Sciatic nerve (tissue), 2 donors: ENCODE data around the gene GSN. TPM values are rescaled to one million over a fixed set of nuclear protein-coding genes. Genes with fewer than 3 reads are reported as not detected.

ENCODE experiments used
- ATAC-seq: fragments of 200-7000 bp; cut with Tn5 transposase; one replicate; pipeline ENCODE4 v1.9.1; 2020; ENCODE audit warnings: mild to moderate bottlenecking, moderate library complexity
- DNase-seq: peaks from one replicate; pipeline ENCODE4 v3.0.0-alpha.2; 2020; ENCODE audit warnings: low spot score
- intact Hi-C: fragments of 100-400 bp; cut with DNase I; formaldehyde crosslinking; loops from one replicate; pipeline ENCODE4 v1.14.2; 2022
- total RNA-seq: library from RNA; stranded (reverse); fragmentation: NEBNext Ultra II Directional; extraction: Animal tissue kit (Norgen Biotek cat#: 25700); gene quantifications from one replicate; pipeline ENCODE4 v1.2.1, GENCODE V29; 2021
- donor health status: DM: no; HTN: no; CAD: no.
- donor health status: DM: no; HTN: no; CAD: no.

The GSN gene
- total RNA-seq, 1 donor from 2014 or later: 1,757 TPM

DNA sequence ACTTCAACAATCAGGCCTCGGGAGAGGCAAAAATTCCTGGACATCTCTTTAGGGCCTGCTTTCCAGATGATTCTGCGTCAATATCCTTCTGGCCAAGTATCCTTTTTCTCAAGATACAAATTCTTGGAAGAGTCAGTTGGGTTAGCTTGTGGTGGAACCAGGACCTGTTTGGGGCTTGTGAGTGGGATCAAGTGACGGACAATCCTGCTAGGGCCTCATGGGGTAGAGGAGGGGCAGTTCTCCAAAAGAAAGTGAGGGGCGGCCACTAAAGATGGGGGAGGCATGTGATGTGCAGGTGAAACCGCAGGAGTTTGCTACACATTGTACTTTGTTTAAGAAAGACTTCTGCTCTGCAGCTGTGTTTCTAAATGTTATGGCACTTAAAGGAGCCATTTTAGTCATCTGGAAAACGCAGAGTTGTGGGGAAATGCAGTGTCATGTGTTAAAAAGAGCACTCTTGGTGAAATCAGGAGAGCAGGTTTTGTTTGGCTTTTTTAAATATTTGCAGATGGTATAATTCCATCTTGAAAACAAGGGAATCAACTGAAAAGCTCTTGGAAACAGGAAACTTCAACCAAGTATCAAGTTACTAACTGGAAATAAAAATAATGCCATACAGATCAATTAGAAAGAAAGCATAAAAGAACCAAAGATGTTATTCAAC, 27.4 kb upstream of the GSN start:
- DNase-seq: no peak
- peak; percentile 77 for ATAC-seq
- intact Hi-C loops: no loop called here

DNA sequence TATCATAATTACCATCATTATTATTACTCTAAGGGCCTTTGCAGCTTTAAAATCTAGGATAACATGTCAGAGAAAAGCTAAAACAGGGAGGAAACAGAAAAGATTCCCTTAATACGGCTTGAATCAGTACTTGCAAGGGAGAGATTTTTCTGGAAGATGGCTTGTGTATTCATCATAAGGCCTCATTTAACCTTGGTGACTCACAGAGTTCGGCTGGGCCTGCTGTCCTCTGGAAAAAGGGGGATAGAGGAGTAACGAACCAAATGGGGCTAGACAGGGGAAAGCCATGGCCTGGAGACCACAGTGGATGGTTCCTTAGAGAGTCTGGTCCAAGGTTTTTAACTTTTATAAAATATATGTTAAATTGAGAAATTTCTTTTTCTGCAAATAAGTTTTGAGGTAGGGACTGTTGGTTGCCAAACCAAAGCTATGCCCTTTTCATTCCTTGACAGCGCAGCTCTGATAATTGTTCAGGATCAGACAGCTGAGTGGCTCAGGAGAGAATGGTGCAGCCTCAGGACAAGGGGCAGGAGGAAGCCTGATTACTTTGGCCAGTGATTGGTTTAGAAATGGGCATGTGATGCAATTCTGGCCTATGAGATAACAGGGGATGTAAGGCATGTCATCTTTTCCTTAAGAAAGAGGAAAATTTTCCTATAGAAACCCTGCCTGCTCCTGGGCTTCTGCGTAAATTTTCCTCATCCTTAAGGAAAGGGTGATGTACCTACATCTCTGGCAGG, 25.6 kb upstream of the GSN start:
- ATAC-seq (peak; percentile 58), DNase-seq (no peak)
- intact Hi-C loops: no loop called here

DNA sequence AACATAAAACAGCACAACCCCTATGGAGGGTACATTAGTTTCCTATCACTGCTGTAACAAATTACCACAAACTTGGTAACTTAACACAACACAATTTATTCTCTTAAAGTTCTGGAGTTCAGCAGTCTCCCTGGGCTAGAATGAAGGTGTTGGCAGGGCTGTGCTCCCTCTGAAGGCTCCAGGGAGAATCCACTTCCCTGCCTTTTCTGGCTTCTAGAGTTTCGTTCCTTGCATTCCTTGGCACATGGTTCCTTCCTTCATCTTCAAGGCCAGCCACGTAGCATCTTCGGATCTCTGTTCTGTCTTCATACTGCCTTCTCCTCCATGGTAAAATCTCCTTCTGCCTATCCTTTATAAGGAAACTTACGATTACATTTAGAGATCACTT, 25.0 kb upstream of the GSN start:
- intact Hi-C loops: no loop called here
- ATAC-seq (peak; percentile 39), DNase-seq (no peak)

DNA sequence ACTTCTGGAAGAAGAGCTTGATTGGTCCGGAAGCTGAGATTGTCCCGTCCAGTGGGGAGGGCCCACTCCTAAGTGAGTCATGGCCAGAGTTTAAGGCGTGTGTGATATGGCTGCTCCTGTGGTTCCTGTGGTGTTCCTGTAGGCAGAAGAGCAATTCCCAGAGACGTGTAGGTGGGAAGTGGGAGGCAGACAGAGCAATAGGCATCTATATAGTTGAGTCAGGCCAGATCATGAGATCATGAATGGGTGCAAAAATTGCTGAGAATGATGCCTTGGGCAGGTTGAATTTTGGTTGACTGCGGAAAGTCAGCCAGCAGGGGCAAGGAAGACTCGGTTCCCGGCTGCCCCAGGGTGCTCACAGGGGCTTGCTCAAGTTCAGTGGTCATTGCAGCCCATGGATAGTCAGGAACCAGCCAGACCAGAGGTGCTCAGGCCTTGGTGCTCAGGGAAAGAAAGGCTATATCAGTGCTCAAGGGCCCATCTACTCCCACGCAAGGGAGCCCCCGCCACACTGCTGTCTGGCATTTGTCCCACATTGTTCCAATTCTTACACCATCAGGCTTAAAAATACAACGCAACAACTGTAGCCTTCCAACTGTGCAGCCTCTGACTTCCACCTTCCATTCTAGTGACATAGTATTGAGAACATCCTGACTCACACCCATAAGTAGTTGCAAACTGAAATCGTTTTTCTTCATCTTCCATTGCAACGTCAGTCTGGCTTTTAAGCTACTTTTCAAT, 21.0 kb upstream of the GSN start:
- ATAC-seq: no peak
- intact Hi-C loops: no loop called here

DNA sequence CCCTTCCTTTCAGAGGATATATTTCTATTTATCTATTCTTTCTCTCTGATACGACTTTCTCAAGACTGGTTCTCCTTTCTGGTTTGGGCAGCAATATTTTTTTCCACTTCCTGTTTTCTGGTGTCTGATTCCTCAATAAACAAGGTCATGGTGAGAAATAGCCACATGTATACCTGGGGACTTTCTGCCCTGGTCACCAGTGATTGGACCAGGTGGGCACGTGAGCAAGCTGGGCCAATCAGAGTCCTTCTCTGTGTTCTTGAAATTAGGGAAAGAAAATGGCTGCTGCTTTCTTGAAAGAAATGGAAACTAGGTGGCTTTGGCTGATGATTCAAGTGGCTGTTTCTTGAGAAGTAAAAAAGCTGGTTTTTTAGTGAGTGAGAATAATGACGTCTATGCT, 18.4 kb upstream of the GSN start:
- ATAC-seq: peak; percentile 48
- no peak for DNase-seq
- intact Hi-C loops: no loop called here

More for the DNA sequence above, 21.0 kb upstream of the GSN start:
- no peak for DNase-seq

DNA sequence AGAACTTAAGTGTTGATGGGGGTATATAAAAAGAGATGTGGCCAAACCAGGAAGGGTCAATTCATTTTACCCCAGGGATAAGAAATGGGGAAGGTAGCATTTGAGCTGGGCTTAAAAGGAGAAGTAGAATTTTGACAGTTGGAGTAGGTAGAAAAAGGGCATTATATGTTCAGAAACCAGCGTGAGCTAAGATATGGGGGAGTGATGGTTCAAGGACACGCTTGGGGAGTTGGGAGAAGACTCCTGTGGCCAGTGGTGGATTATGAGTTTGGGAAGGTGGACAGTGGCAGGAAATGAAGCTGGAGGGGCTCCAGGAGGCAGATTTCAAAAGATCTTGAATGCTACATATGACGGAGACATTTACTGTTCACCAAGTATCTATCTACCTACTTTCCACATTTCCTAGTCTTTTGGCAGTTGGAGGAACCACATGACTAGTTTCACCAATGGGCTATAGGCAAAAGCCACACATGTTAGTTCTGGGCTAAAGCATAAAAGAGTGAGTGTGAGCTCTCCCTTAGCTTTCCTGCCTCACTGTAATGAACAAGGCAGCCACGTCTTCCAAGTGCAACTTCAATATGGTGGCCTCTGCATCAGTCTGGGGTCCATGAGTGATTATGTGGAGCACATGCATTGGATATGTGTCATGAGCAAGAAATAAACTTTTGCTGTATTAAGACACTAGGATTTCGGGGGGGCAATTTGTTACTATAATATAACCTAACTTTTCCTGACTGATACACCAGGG, 15.7 kb upstream of the GSN start:
- ATAC-seq (no peak), DNase-seq (no peak)
- intact Hi-C loops: no loop called here

DNA sequence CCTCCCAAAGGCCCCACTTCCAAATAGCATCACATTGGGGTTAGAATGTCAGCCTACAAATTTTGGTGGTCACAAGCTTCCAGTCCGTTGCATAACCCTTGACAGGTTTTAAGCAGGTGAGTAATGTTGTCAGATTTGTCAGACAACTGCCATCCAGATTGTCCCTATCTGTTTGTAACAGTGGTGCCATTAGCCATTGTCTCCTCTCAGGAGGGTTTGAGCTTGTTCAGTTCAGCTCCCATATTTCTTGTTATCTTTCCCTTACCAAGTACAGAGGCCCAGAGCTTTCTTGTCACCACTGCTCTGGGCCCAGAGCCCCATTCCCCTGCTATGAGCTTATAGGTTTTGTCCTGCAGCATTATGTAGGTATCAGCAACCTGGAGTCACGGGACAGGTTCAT, 14.8 kb upstream of the GSN start:
- ATAC-seq: no peak
- no peak for DNase-seq
- intact Hi-C loops: no loop called here

DNA sequence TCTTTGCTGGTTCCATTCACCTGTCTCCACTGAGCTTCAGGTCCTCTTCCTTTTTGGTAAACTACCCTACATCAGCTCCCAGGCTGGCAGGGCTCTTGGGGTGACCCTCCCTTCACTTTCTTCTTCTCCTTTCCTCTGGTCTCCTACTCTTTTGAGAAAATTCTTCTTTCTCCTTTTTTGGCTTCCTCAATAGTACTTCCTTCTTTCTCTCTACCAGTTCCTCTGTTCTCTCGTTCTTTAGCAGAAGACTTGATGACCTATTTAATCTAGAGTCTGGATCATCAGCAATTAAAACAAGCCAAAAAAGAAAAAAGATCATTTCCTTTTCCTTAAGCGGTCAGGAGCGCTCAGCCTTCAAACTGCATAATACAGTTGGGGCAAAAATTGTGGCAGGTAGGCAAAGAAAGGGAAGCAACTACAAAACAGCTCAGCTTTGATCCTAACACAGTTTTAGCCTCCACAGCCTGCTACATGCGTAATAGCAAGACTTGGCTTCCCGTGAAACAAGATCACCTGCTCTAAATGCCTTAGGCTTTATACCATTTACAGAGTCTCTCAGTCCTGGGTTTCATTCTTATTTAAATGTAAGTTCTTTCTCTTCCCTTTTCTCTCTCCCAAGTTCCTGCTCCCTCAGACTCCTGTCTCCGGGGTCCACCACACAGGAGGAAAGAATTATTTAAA, 14.0 kb upstream of the GSN start:
- intact Hi-C loops: no loop called here
- ATAC-seq: no peak
- no peak for DNase-seq

DNA sequence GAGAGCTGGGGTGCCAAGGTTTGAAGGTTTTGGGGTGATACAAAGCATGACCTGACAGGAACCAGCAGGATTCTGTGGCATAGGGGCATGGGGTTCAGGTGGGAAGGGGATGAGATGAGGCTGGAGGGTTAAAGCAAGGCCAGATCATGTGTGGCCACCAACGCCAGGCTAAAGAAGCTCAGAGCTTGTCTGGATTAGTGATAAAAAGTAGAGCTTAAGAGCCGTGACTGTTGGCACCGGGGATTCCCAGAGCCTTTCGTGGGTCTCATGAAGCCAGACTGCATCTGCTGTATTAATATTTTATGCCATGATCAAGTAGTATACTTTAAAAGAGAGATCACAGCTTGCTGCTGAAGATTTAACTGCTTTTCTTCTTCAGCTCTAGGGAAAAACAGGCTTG, 8.5 kb upstream of the GSN start:
- DNase-seq (no peak), ATAC-seq (no peak)
- intact Hi-C loops: no loop called here

DNA sequence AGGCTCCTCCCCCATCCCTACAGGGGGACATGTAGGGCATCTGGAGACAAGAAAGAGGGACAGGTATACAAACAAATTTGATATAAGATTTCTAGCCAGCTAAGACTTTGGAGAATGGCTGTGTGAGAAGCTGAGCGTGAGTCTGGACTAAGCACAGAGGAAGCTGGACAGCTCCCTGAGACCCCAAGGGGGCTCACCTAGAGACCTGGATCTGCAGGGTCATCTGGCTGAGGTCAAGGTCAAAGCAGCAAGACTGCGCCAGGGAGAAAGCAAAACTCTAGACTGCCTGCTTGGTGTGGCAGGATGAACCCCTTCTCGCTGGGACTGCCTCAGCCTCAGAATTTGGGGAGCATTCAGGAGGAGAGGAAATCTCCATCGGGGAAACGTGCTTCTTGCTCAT, 8.0 kb upstream of the GSN start:
- no peak for ATAC-seq
- intact Hi-C loops: loop anchor here (10.0 kb wide), 1 partner anchor 45 kb away; no protein-coding TSS in a partner anchor
- no peak for DNase-seq

DNA sequence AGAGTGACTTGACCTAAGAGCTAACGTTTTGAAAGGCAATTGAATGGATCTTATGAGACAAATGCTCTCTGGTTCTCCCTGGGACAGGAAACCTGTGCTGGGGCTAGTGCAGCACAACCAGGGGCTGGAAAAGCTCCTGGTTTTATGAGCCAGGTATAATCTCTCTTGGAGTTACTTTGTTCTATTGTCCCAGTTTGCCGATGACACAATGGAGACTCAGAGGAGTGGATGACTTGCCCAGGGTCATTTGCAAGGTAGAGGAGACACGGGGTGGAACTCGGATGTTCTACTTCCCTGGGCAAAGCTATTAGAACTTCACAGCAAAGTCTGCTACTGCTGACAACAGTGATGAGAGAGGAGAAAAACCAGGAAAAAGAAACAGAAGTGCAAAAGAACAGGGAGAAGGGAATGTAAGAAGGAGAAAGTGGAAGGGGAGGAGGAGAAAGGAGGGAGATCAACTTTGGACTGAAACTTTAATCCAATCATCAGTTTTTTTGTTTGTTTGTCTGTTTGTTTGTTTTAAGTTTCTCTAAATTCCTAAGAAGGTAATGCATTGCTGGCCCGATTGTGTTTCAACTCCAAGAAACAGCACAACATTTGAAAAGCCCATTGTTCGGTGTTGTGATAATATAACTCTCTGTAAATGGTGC, 7.4 kb upstream of the GSN start:
- intact Hi-C loops: loop anchor here (10.0 kb wide), 1 partner anchor 46 kb away; no protein-coding TSS in a partner anchor
- DNase-seq: no peak

DNA sequence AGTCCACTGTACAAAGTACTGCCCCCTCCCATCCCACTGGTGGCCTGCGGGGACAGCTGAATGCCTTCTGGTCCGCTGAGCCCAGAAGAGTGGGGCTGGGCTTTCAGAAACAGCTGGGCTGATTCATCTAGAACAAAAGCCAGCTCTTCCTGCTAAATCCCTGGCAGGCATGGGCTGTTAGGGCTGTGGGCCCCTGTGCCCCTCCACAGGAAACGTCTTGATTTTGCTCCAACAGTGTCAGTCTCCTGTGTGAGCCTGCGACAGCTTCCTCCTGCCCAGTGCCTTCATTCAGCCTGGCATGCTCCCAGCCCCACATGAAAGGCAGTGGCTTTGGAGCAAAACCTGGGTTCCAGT, 6.9 kb upstream of the GSN start:
- ATAC-seq (peak; percentile 86), DNase-seq (peak; percentile 66)
- intact Hi-C loops: loop anchor here (10.0 kb wide), 1 partner anchor 46 kb away; no protein-coding TSS in a partner anchor

More for the DNA sequence above, 7.4 kb upstream of the GSN start:
- peak; percentile 11 for ATAC-seq

DNA sequence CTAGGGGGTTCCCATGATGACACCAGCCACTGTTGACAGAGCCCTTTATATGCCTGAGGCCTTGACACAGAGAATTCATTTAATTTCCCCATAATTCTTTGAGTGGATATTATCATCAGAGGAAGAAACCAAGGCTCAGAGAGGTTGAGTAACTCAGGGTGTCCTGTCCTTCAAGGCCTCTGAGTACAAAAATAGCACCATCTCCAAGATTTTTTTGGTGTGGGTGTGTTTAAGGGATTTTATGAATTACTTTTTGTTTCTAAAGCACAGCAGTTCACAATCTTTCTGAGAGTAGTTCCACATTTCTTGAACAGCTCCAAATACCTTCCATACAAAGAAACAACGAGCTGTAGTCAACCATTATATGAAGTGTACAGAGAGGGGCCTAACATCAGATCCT, 6.2 kb upstream of the GSN start:
- peak; percentile 13 for ATAC-seq
- intact Hi-C loops: loop anchor here (10.0 kb wide), 1 partner anchor 47 kb away; no protein-coding TSS in a partner anchor
- DNase-seq: no peak

DNA sequence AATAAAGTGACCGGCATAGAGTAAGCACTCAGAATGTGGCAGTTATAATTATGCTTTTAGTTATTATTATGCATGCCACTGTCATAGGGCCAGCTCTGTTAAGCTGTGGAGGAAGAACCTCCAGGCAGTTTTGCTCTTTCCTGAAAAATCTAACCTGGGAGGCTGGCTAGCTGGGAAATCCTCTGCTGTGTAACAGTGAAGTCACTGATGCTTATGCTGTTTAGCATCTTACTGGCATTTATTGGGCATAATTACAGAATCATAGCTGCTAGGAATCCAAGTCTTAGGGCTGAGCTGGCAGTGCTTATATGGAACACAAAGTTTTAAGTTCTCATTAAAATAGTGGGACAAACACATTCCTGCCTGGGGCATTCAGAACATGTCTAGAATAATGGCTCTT, 5.5 kb upstream of the GSN start:
- DNase-seq (no peak), ATAC-seq (no peak)
- intact Hi-C loops: loop anchor here (10.0 kb wide), 1 partner anchor 48 kb away; no protein-coding TSS in a partner anchor

DNA sequence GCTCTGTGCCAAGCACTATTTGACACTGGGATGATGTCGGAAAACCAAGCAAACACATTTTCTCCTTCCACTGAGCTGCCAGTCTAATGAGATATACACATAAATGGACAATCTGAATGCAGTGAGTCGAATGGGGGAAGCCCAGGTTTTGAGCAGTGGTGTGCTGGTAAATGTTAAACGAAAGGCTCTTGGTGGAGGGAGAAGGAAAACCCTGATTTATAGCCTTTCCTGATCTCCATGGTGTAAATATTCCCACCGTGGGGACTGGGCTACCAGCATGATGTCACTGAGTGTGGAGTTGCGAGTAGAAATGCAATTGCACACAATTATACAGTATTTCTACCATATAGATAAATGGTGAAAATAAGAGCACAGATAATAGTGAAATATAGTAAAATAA, 5.0 kb upstream of the GSN start:
- ATAC-seq: no peak
- intact Hi-C loops: loop anchor here (10.0 kb wide), 1 partner anchor 48 kb away; no protein-coding TSS in a partner anchor
- no peak for DNase-seq

DNA sequence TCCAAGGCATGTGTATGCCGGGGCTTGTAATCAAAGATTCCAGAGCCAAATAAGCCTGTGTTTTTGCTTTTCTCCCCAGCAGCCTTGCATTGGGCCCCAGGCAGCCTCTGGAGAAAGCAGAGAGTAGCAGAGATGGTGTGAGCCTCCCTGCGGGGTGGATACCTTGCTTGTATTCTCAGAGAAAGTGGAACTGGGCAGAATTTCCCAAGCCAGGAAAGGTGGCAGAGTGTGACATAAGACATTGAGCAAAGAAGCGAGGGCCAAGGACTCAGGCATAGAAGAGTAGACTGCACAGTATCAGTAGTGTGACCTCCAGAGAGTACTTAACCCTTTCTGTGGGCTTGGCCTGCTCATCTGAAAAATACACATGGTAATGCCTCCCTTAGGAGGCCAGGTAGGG, 1.6 kb upstream of the GSN start:
- intact Hi-C loops: loop anchor here (10.0 kb wide), 1 partner anchor 52 kb away; no protein-coding TSS in a partner anchor
- DNase-seq: no peak
- no peak for ATAC-seq

DNA sequence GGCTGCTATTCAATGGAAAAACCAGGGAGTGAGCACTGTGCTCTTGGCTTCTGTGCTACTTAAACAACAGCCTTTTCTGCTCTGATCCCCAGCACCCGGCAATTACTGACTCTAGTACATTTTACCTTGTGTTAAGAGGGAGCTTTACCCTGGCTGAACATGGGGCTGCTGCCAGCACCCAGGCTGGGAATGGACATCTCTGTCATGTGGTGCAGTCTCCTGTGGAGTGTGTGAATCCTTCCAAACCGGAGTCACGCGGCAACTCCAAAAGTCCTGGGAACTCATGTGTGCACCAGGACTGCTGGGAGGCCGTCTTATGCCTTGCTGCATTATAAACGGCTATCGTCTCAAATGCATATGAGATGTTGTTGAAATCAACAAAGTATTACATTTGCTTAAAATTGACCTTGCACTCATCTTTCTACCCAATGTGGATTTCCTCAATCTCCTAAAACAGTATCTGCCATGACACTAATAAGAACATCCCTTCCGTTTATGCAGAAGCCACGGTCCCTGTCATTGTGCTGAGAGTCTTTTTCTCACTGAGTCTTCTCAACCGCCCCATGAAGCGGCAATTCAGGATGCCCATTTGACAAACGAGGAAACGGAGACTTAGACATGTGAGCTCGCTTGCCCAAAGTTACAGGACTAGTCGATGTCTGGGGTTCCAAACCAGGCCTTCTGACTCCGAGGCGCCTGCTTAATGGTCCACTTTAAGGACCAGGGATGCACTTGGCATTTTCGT, 884 bp upstream of the GSN start:
- ATAC-seq (peak; percentile 41), DNase-seq (peak; percentile 76)
- intact Hi-C loops: loop anchor here (10.0 kb wide), 1 partner anchor 52 kb away; no protein-coding TSS in a partner anchor

DNA sequence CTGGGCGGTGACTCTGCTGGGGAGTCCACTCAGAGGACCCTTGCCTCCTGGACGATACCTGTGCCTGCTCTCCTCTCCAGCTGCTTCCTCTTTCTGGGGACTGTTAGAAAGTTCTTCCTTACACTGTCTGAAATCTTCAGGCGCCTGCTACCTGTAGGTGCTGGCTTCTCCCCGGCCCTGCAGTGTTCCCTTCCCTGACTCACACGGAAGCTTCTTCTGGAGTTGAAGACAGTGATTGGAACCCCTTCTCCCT, 562 bp downstream of the GSN start:
- DNase-seq: no peak
- intact Hi-C loops: loop anchor here (10.0 kb wide), 1 partner anchor 54 kb away; no protein-coding TSS in a partner anchor

More for the DNA sequence above, 562 bp downstream of the GSN start:
- peak; percentile 23 for ATAC-seq
